Measurements from ENCODE around the gene CFAP65. TPM values are rescaled to one million over a fixed set of nuclear protein-coding genes. Genes with fewer than 3 reads are reported as not detected.
A peak's percentile ranks its signal among the peaks of the same experiment; 100 is the strongest.

Gene CFAP65
- total and polyA plus RNA-seq, 7 donors: under 0.01 to 0.10 (median under 0.01) TPM; not detected in 4

- H3K9me3 ChIP-seq: no peaks in the 10 kb centered on the region
- intact Hi-C loops (cut with DNase I): no loop called here
- peaks cover 0 to 7% (median 0%) of the 10 kb centered on the region in 3 donors for H3K27me3 ChIP-seq
- DNase-seq: peak; percentile 30
- H3K4me1 ChIP-seq: no peaks in the 10 kb centered on the region
- TF ChIP-seq EP300 (IDR thresholded peaks at IDR 0.05) (no peak), POLR2AphosphoS5 (IDR thresholded peaks at IDR 0.05) (no peak), POLR2A (IDR thresholded peaks at IDR 0.05) (no peak)
- TF ChIP-seq, protein P1, sequence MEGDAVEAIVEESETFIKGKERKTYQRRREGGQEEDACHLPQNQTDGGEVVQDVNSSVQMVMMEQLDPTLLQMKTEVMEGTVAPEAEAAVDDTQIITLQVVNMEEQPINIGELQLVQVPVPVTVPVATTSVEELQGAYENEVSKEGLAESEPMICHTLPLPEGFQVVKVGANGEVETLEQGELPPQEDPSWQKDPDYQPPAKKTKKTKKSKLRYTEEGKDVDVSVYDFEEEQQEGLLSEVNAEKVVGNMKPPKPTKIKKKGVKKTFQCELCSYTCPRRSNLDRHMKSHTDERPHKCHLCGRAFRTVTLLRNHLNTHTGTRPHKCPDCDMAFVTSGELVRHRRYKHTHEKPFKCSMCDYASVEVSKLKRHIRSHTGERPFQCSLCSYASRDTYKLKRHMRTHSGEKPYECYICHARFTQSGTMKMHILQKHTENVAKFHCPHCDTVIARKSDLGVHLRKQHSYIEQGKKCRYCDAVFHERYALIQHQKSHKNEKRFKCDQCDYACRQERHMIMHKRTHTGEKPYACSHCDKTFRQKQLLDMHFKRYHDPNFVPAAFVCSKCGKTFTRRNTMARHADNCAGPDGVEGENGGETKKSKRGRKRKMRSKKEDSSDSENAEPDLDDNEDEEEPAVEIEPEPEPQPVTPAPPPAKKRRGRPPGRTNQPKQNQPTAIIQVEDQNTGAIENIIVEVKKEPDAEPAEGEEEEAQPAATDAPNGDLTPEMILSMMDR (IDR thresholded peaks at IDR 0.05): no peak
- no peak overlapping the region for H3K4me3 ChIP-seq
- no peaks in the 10 kb centered on the region for H3K36me3 ChIP-seq
- 84 to 85% methylated on average over 6 of the region's 6 CpGs for WGBS, 2 donors
- no peak overlapping the region for H3K27ac ChIP-seq
Observed at GRCh38 chr2:219019436-219019835, 21.9 kb downstream of the CFAP65 start.

DNA sequence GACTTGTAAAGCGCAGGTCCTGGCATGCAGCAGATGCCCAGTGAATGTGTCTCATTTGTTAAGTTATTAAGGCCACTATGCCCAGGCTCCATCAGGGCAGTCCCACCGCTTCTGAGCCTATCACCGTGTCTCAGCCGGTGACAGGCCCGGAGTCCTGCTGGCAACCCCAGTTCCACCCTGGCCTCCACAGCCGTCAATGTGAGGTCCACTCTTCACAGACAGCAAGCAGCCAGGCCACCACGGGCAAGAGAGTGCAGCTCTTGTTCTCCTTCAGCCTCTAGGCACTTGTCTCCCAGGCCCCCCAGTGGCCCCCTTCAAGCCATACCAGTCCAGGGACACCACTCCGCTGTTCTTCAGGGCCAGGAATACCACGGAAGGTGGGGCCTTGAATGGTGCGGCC lies 22.6 kb downstream of the CFAP65 start:
- DNase-seq: no peak
- H3K27ac ChIP-seq: no peak overlapping the region
- no peaks in the 10 kb centered on the region for H3K9me3 ChIP-seq
- intact Hi-C loops (cut with DNase I): no loop called here
- no peaks in the 10 kb centered on the region for H3K36me3 ChIP-seq
- no peak overlapping the region for H3K4me3 ChIP-seq
- WGBS, 2 donors: 91 to 92% methylated on average over 10 of the region's 10 CpGs
- TF ChIP-seq EP300 (IDR thresholded peaks at IDR 0.05) (no peak), POLR2A (IDR thresholded peaks at IDR 0.05) (no peak), POLR2AphosphoS5 (IDR thresholded peaks at IDR 0.05) (no peak)
- TF ChIP-seq, protein P1 (IDR thresholded peaks at IDR 0.05): no peak
- H3K4me1 ChIP-seq: no peaks in the 10 kb centered on the region
- H3K27me3 ChIP-seq: peaks cover 0 to 7% (median 0%) of the 10 kb centered on the region in 3 donors

DNA sequence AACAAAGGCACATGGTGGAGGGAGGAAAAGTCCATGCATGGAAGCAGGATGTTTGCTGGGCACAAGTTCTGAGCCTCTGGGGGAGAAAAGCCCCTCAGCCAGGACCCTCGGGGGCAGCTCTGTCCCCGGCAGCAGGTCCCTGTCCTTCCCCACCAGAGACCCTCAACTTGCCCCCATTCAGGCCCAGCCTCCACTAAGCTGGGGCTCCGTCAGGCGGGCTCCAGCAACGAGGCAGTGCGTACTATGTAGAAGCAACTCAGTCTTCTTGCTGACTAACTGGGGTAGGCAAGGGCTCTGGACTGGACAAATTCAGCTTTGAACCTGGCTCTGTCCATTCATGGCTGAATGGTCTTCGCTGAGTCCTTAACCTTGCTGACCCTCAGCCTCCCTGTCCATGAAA lies 23.0 kb downstream of the CFAP65 start:
- H3K4me1 ChIP-seq: no peaks in the 10 kb centered on the region
- DNase-seq: no peak
- H3K27ac ChIP-seq: no peak overlapping the region
- peaks cover 0 to 5% (median 0%) of the 10 kb centered on the region in 3 donors for H3K27me3 ChIP-seq
- WGBS, 2 donors: 87% methylated on average over 7 of the region's 7 CpGs
- TF ChIP-seq, protein P1 (IDR thresholded peaks at IDR 0.05): no peak
- no peak for TF ChIP-seq EP300 (IDR thresholded peaks at IDR 0.05)
- TF ChIP-seq POLR2A (IDR thresholded peaks at IDR 0.05): no peak
- no peak for TF ChIP-seq POLR2AphosphoS5 (IDR thresholded peaks at IDR 0.05)
- intact Hi-C loops (cut with DNase I): no loop called here
- no peaks in the 10 kb centered on the region for H3K9me3 ChIP-seq
- H3K36me3 ChIP-seq: no peaks in the 10 kb centered on the region
- H3K4me3 ChIP-seq: no peak overlapping the region

GRCh38 chr2:219017201-219017931 lies 23.9 kb downstream of the CFAP65 start:
- Histone ChIP-seq H3K27ac (no peak overlapping the region), H3K4me1 (no peaks in the 10 kb centered on the region), H3K4me3 (no peak overlapping the region), H3K27me3 (no peaks in the 10 kb centered on the region), H3K9me3 (no peaks in the 10 kb centered on the region), H3K36me3 (no peaks in the 10 kb centered on the region)
- TF ChIP-seq EP300 (IDR thresholded peaks at IDR 0.05) (no peak), POLR2A (IDR thresholded peaks at IDR 0.05) (no peak), POLR2AphosphoS5 (IDR thresholded peaks at IDR 0.05) (no peak)
- TF ChIP-seq, protein P1 (IDR thresholded peaks at IDR 0.05): no peak
- WGBS, 2 donors: 83 to 88% methylated on average over 14 of the region's 14 CpGs
- DNase-seq: peak; percentile 51
- intact Hi-C loops (cut with DNase I): no loop called here
